GM19099 (cell line): ENCODE data around the gene PYCR2.

Experiments used
- POLR2A ChIP-seq: IDR thresholded peaks from 3 replicates; pipeline ENCODE4 v1.6.1; 2011; ENCODE audit warnings: low read depth; ENCODE audit not compliant: insufficient read length; ENCODE audit errors: extremely low read depth

PYCR2 gene

DNA sequence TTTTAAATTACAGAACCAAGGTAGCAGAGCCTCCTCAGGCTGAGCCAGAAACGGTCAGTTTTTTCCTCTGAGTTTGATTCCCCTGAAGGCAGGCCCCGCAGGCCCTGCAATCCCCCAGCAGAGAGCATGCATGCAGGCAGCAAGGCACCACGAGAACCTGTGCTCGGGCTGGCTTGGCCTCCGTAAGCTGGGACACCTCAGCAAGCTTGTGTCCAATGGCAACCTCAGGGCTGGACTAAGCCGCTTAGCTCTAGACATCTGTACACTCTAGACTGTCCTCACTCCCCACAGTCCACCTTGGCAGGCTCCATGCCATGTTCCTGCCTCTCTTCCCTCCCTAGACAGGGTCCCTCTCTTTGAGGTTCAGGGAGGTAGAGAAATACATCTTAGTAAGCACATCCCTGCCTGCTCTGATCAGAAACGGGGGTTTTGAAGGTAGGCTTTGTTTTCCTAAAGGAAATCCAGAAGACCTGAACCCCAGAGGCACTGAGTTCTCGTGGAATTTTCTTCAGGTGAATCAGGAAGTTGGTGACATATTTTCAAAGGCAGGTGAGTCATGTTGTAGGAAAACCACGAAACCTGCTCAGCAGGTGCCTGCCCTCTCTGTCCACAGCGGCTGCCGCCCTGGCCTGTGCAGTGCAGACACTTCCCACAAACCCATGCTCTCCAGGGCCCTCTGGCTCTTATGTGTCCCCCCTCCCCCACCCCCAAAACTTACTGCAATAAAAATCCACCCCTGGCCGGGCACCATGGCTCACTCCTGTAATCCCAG, 48.8 kb downstream of the PYCR2 start:
- TF ChIP-seq POLR2A: no peak

DNA sequence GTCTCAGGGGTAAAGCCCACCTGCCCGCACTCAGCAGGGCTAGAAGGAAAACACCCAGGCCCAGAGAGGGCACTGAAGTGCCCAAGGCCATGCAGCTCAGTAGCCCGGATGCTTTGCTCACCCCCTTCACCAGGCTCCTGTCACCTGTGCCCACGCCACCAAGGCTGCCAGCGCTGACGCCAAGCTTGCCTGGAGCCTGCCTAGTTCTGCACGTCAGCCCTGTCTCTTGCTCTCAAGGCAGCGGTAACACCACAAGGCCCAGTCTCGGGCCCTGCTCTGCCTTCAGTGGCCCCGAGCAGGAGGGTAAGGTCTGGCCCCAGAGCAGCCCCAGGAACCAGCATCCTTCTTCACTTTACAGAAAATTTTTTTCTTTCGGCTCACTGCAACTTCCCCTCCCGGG, 49.6 kb downstream of the PYCR2 start:
- no peak for TF ChIP-seq POLR2A

DNA sequence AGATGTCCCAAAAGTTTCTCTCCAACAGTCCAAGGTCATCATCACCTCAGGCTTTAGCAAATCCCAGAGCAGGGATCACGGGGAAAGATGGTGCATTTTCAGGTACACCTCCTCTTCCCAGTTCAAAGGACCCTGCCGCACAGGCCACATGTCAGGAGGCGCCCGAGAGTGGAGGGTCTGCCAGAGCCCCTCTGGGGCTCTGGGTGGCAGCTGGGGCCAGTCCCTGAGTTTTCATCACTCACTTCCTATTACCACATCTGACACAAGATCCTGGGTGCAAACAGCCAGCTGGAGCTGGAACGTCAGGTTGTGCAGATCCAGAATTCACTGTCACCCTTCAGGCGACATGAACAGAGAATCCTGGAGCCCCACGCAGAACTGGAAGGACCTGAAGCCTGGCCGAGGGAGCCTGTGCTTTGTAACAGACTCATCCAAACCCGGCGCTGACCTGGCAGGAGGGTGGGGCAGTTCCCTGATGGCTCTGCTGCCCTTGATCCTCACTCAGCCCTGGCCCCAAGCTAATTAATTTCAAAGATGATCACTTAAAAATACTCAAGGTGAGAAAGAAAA, 50.7 kb downstream of the PYCR2 start:
- no peak for TF ChIP-seq POLR2A

DNA sequence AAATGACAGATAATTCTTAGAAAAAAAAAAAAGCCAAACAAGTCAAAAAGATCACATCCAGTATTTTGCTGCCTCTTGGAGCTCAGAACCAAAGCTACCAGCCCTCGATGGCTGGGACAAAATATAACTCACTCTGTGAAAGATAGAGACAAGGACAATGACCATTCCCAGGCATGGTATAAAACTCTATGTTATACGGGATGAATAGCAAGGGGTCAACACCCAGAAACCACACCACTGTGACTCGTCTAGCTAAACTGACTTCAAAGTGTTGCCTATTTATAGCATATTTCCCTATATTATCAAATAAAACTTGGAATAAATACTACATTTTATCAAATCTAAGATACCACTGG, 52.0 kb downstream of the PYCR2 start:
- TF ChIP-seq POLR2A: no peak

DNA sequence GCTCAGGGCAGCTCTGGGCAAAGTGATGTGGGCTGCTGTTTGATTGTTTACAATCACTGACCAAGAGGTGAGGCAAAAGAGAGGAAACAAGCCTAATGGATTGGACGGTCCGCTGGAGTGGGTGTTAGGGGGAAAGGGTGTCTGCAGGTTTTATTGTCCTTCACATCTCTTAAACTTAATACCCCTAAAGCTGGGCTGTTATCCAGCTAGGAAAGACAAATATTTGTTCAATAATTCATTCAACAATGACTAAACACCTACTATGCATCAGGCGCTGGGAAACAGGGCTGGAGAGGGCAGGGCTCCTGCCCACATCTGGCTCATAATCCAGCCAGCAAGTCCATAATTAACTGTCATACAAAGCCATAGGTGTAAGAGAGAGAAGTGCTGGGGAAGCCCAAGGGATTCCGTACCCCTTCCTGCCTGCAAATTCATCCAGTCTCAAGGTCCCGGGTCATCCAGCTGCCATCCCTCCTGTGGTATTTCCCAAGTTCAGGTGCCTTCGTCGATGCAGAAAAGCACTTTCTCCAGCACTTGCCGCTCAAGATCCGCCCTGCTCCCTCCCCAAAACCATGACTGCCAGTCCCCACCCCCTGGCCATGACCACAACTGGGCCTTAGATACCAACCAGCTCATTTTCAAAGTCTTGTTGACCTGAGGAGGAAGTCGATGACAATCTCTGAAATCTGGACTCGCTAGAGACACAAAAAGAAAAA, 52.5 kb downstream of the PYCR2 start:
- no peak for TF ChIP-seq POLR2A

DNA sequence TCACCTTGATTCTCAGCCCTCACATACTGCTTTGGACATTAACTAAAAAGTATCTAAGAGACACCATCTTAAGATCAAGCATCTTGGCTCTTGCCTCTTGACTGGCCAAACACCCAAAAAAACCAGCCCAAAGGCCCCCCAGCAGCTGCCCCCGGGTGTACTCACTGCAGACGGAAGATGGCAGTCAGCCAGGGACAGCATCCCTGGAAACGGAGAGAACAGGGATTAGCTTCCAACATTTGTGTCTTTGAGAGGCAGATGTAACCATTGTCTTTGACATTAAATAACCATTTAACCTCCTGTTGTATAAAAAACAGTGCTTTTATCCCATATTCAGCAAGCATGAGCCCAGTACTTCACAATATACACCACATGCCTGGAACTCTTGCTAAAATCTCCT, 53.1 kb downstream of the PYCR2 start:
- no peak for TF ChIP-seq POLR2A
